NT2/D1 (cell line): ENCODE data around the gene PAK1.

Source experiments
- SUZ12 ChIP-seq: IDR thresholded peaks from 2 replicates; pipeline ENCODE4 v1.6.1; 2011; ENCODE audit not compliant: insufficient read length, insufficient read depth; ENCODE audit errors: extremely low read depth
- YY1 ChIP-seq: IDR thresholded peaks from 2 replicates; pipeline ENCODE4 v1.6.1; 2011; ENCODE audit not compliant: insufficient read length, insufficient read depth
- ZNF274 ChIP-seq: IDR thresholded peaks from 2 replicates; pipeline ENCODE4 v1.6.1; 2011; ENCODE audit warnings: mild to moderate bottlenecking, low read depth, low read length

DNA sequence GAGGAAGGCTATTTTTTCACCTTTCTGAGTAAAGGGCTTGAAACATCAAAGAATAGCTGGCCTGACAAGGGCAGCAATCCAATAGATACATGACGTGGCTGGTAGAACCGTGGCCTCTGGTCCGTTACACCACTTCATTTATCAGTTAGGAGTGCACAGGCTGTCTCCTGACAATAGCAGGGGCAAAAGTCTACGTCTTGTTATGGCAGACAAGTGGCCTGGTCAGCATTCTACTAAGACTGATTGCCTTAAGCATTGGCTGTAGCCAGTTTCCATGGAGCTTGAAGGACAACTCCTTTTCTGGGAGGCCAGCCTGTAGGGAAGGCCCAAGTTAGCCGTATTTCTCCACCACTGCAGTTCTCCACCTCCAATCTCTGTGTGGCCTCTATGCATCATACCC lies 163.2 kb downstream of the PAK1 start:
- TF ChIP-seq YY1 (no peak), ZNF274 (no peak), SUZ12 (no peak)
